Retinal pigment epithelial cell (primary cell): Measurements from ENCODE around the gene PLSCR2.

ENCODE experiments used
- DNase-seq: peaks from one replicate; pipeline ENCODE4 v3.0.0-alpha.2; 2010; ENCODE audit warnings: low read depth
- H3K4me3 ChIP-seq: 2 replicates; pipeline ENCODE4 v1.5.1; 2011; ENCODE audit warnings: mild to moderate bottlenecking, low read length, control low read depth, moderate library complexity
- CTCF ChIP-seq: conservative IDR thresholded peaks from 2 replicates; pipeline ENCODE4 v1.5.1; 2011; ENCODE audit warnings: low read depth, low read length, control low read depth, inconsistent platforms

Gene PLSCR2, protein sequence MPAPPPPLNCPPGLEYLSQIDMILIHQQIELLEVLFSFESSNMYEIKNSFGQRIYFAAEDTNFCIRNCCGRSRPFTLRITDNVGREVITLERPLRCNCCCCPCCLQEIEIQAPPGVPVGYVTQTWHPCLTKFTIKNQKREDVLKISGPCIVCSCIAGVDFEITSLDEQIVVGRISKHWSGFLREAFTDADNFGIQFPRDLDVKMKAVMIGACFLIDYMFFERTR

DNA sequence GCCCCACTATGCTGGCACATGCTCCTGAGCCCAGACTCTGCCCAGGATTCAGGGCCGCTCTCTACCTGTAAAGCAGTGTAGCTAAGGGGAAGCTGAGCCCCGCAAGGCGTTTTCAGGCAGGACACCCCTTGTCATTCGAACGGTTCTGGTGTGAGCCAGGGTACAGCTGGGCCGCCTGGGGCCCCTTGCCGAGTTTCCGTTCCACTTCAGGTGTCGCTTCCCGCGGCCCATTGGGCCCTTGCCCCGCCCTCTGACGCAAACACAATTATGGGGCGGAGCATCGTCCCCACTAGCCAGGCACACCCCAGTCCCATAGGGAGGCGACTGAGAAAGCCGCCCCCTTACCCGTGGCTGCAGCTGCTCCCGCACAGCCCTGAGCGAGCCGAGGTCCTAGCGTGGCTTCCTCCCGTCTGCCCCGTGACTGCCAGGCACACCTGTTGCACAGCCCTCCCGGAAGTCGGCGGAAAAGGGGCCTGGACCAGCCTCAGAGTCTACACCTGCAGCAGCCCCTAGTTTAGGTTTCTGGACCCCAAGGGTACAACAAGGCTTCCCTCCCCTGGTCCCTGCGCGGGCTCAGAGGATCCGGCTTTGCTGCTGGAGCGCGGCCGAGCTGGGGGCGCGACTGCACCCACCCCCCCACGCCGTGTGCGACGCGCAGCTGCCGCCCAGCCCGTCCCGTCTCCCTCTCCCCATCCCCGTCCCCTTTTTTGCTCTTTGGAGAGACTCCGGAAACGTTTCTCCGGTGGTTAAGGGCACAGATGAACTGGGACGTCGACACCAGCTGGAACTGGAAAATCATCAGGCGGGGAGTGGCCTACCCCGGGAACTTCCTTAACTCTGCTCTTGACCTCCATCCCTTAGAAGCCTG lies at the start of gene PLSCR2:
TSS of gene PLSCR2 (minus strand) at position 412 of the 868 bp plus-strand sequence. CDS start 9,657 bp downstream, outside the sequence.
- TF ChIP-seq CTCF, result no peak
- H3K4me3 ChIP-seq, result peak within 1 kb of the TSS; percentile 74
- DNase-seq, result no peak

- TF ChIP-seq CTCF, result no peak
- H3K4me3 ChIP-seq, result no peak overlapping the region
- peak; percentile 43 for DNase-seq
Observed at GRCh38 chr3:146517684-146518435, 48.5 kb upstream of the PLSCR2 start.

GRCh38 chr3:146513386-146514051 lies 44.2 kb upstream of the PLSCR2 start:
- no peak overlapping the region for H3K4me3 ChIP-seq
- no peak for DNase-seq

DNA sequence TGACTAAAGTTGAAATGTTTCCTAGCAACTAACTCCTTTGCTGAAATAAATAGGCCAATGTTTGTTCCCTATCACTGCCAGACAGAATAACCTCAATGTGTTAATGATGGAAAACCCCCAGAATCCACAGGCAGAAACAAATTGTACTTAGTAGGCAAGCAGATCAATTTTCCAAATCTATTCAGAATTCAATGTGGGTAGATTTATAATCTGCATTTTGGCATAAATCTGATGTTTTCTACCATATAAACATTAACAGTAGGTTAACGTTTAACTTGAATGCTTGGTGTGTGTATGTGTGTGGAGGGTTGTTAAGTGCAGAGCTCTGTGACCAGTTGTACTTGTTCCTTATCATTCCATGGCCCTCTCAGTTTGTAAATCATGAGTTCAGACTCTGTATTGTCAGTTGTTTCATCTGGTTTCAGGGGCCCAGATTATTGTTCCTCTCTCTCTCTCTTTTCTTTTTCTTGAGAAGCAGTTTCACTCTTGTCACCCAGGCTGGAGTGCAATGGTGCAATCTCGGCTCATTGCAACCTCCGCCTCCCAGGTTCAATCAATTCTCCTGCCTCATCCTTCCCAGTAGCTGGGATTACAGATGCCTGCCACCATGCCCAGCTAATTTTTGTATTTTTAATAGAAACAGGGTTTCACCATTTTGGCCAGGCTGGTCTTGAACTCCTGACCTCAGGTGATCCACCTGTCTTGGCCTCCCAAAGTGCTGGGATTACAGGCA lies 42.2 kb upstream of the PLSCR2 start:
- DNase-seq, result no peak
- no peak for TF ChIP-seq CTCF

More at GRCh38 chr3:146513386-146514051, 44.2 kb upstream of the PLSCR2 start:
- TF ChIP-seq CTCF, result no peak

DNA sequence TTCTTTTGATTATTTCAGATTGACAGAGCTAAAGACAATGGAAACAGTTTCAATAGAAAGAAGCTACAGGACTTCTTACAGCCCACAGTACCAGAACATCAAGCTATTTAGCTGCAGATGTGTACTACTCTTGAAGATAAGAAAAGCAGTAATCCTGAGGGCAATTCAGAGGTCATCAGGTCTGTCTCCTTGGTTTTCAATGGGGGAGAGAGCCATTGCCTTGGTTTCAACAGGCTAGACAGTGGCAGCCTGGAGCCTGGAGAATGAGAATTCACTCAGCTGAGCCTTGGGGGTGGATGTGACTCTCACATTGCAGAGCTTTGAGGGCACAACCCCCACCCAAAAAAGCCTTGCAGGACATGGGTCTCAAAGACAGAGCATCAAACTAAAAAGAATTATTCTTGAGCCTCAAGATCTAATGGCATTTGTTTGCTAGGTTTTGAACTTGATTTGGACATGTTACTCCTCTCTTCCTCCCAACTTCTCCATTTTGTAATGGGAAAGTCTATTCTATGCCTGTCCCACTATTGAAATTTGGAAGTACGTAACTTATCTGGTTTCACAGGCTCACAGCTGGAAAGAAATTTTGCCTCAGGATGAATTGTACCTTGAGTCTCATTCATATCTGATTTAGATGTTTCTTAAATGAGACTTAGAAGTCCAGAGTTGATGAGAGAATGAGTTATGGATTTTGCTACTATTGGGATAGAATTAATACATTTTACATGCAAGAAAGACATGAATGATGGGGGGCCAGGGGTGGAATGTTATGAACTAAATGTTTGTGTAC lies 38.2 kb upstream of the PLSCR2 start:
- no peak for TF ChIP-seq CTCF
- DNase-seq, result no peak
- H3K4me3 ChIP-seq, result no peak overlapping the region

More for the DNA sequence above, 42.2 kb upstream of the PLSCR2 start:
- H3K4me3 ChIP-seq, result no peak overlapping the region
